Nucleus accumbens (tissue), 56 donors: Measurements from ENCODE around the gene SLC26A6.

Experiments used
- DNase-seq, 56 donors: peaks; one replicate each; lab custom pipeline; 2025; lab: John Stamatoyannopoulos, UW

The SLC26A6 gene

DNA sequence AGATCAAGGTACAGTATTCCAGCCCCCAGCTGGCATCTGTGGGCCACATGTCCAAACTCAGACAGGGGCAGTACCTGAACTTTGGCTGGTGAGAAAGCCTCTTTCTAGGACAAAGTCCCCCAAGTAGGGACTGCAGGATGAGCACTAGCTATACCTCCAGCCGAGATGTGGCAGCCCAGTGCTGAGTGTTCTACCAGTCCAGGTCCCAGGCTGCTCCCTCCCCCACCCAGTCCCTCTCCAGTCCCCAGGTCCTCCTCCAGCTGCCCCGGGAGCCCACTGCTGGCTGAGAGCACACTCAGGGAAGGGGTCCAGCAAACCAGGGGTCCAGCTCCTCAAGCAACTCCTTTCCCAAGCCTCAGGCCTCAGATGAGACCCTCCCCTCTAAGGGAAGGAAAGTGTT, 1.5 kb downstream of the SLC26A6 start:
- no peak for DNase-seq

DNA sequence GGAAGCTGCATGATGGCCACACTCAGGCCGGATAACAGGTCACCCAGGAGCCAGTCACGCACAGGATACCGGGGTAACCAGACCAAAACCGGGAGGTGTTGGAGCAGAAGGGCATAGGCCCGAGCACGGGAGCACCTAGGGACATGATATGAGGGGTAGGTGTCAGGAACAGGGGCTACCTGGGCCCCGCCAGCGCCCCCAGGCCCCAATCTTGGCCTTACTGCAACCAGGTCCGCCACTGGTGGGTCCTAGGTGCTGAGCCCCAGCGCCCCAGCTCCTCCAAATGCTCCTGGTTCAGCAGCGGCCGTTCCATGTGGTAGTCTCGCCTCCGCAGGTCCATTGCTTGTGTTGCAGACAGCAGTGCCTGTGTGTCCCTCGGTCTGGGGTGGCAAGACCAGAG, 2.0 kb downstream of the SLC26A6 start:
- DNase-seq = no peak

DNA sequence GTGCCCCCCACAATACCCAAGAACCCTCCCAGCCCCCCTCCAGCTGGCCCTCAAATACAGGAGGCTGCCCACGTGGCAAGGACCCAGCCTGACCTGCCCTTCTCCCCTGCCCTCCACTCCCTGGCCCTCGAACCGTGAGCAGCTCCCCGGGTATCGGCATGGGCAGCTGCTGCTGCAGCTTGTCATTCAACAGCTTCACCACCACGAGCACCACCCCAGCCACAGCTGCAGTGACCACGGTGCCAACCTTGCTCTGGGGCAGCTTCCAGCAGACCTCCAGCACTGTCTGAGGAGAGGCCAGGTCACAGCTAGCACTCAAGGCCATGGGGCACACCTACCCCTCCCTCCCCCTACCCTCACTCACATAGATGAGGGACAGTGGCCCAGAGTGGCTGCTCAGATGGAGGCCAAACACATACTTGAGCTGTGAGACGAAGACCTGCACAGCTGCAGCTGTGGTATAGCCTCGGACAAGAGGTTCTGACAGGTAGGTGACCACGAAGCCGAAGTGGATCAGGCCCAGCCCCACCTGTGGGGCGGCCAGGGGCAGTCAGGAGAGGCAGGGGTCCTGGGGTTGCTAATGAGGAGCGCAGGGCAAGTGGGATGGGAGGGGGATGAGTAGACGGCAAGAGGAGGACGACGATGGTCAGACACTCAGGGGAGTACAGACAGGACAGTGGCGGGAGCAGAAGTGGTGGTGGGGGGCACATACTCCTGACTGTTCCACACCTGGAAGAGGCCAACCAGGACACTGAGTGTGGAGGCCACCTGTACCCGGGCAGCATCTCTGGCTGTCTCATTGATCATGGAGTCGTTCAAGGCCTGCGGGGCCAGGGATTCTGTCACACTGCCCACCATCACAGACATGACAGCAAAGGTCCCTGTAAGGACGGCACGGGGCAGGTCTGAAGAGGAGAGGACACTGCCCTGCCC, 3.5 kb downstream of the SLC26A6 start:
- no peak for DNase-seq

DNA sequence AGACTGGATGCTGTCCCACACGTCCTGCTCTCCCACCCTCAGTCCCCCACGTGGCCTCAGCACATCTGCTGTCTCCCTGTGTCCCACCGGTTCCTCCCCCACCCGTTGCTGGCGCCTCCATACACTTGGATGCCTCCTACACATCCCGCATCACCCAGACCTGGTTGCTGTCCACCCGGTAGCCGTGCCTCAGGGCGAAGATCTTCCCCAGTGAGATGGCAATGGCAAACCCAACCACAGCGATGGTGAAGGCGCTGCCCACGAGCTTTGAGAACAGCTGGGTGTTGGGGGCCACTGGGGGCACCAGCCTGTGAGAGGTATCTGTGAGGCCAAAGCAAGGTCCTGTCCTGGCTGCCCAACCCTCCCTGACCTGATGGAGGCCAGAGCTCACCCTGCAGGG, 4.4 kb downstream of the SLC26A6 start:
- DNase-seq = no peak

DNA sequence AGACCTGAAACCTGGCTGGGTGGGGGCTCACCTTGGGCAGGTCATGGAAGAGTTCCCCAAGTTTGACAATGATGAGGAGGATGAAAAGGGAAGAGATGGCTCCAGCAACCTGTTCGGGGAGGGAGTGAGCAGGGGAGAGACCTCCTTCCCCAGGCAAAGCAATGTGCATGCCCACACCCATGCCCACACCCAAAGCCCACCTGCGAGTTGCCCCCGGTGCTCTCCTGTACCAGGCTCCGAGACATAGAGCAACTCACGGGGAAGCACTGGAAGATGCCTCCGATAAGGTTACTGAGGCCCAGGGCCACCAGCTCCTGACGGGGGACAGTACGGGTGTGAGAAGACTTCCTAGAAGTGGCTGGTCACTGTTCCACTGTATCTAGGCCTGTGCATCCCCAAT, 4.9 kb downstream of the SLC26A6 start:
- DNase-seq = no peak

DNA sequence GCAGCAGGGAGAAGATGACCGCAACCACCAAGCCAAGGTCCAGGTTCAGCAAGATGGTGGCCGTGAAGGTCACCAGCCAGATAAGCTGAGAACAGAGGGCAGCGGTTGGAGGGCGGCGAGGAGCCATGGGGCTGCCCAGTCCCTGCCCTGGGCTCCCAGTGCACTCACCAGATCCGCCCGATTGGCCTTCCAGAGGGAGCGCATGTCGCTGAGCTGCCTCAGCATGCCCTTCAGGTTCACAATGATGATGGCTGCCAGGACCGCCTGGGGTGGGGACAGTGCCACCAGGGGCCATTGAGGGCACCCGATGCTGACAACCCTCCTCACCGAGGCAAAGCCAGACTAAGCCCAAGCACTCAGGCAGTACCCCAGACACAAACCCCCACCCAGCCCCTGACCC, 5.4 kb downstream of the SLC26A6 start:
- DNase-seq = no peak

DNA sequence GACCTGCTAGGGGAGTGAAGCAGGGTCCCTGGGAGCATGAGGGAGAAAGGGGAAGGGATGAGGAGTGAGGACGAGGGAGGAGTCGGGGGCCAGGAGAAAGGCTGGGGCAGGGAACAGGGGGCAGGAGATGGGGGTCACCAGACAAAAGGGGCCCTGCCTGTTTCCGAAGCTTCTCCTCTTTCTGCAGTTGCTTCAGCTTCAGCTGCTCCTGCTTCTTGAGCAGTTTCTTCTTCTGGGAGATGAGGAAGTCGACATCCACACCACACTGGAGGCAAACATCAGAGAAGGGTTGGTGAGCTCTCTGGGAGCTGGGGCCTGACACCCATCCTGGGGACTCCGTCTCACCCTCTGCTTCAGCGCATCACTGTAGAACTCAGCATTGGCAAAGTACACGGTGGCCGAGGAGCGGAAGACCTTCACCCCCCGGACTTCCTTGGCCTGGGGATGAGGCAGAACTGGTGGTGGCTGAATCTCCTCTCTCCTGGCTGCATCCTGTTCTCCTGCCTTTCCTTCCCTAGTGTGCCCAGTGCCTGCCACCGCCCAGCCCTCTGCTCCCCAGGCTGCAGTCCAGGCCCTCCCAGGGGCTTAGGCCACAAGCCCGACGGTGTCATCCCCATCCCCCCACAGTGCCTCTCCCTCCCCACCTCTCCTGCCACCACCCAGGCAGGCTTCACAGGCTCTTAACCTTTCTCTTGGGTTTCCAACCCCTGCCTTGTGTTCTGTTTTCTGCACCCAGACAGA, 6.8 kb downstream of the SLC26A6 start:
- DNase-seq = no peak

DNA sequence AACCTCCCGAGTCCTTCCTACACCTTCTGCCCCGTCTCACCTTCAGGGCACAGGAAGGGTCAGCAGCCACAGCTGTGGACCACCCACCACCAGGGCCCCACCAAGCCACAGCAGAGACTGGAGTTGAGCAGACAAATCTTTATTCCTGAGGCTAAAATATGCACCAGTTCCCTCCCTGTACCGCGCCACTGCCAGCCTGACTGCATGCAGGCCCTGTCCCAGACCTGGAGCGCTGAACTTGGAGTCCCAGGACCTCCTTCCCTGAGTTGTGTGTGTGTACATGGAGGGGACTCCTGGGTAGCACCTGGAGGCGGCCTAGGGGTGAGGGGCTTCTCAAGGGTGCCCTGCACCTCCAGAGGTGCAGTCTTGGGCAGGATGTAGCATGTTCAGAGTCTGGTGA, 9.7 kb downstream of the SLC26A6 start:
- no peak for DNase-seq

DNA sequence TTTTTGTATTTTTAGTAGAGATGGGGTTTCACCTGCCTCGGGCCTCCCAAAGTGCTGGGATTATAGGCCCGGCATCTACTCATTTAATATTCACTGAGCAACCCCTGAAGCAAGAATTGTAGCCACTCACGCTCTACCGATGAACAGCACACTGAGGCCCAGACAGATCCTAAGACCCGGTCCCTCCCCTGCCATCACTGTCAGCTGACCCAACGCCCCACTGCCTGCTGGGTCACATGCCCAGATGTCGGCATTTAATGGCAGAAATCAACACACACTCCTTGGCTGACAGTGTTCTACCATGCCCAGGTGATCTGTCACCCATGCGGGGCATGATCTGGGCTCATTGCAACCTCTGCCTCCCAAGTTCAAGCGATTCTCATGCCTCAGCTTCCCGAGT, 10.5 kb downstream of the SLC26A6 start:
- no peak for DNase-seq

DNA sequence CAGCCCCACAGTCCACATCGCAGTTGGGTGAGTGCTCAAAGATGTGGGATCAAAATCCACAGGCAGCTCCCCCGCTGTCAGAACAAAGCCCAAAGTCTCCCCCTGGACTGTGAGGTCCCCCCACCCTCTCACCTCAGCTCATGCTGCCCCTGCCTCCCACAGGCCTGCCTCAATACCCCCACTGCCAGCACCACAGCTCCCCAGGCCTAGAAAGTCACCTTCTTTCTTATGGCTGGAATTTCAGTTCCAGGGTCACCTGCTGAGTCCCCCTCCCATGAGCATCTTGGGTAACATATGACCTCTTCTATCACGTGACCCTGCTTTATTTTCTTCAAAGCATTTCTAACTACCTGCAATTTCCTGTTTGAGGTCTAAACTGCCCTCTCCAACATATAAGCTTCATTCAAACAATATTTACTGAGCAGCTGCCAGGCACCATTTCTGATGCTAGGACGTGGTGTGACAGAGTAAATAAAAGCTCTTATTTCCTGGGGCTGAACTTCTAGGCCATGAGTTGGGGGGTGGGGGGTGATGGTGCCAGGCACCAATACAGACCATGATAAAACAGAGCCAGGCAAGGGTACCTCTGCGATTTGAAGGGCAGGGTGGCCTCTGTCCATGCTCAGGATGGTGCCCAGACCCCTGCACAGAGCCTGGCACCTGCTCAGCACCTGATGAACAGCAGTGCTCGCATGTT, 11.3 kb downstream of the SLC26A6 start:
- DNase-seq = no peak

DNA sequence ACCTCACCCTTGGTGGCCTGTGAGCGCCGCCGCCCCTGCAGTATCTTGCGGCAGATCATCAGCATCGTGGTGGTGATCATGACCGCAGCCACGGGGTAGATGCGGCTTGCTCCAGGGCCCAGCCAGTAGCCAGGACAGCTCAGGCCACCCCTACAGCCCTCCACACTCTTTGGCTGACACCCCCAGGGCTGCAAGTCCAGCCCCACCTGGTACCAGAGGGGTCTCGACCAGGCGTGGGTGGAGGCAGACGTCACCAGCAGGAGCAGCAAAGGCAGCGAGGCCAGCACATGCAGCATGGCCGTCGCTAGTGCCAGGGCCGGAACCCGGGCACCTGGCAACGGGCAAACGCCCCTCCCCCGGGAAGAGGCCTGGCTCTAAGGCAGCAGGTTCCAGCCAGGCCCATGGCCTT, 13.8 kb downstream of the SLC26A6 start, which contains the start of gene TMEM89:
TMEM89 (minus strand) TSS at position 309 of the 409 bp plus-strand sequence; CDS start at position 296, 13 bp downstream.
- no peak for DNase-seq

DNA sequence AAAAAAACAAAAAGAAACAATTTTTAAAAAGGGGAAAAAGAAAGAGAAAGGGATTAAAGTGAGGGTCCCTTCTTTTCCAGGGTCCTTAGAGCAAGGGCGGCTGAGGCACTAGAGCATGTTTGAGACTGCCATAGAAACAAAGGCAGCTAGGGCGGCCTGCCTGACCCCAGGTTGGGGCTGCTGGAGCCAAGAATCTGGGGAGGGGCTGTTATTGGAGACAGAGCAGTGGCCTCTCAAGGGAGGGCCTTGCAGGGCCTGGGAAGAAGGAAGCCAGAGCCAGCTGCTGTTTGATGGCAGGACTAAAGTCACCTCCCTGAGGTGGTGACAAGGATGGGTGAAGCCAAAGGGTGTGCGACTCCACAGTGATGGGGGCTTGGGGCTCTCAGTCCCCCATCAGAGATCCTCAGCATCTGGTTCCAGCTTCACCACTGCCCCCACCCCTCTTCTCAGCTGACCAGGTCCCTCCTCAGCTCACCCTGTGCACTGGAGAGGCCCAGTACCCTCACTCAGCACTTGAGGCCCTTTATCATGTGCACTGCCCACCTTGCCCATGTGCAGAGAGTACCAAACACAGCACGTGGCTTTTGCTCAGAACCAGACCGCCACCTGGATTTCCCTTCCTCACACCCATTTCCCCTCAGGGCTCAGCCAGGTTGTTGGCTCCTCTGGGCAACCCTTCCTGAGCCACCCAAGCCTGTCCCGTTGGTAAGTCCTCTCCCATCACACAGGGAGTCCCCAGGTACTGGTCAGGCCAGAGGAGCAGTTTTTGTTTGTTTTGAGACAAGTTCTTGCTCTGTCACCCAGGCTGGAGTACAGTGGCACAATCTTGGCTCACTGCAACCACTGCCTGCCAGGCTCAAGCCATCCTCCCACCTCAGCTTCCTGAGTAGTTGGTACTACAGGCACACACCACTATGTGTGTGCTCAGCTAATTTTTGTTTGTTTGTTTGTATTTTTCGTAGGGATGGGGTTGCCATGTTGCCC, 15.4 kb downstream of the SLC26A6 start:
- DNase-seq = no peak

DNA sequence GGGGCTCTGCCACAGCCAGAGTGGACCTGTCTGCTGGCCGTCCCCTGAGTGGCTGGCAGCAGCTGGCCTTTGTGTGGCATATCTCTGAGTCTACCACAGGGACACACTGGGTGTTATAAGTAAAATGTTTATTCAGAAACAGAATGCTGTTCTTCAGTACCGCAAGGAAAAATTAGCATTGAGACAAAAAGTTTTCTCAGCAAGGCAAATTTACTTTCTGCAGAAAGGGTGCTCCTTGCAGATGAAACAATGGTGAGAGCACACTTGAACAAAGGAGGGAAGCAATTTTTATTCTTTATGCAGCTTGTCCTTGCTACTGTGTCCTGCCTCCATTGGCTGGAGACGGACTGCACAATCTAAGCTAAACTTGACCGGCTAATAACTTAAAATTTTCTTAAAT, 17.7 kb downstream of the SLC26A6 start:
- DNase-seq = no peak

DNA sequence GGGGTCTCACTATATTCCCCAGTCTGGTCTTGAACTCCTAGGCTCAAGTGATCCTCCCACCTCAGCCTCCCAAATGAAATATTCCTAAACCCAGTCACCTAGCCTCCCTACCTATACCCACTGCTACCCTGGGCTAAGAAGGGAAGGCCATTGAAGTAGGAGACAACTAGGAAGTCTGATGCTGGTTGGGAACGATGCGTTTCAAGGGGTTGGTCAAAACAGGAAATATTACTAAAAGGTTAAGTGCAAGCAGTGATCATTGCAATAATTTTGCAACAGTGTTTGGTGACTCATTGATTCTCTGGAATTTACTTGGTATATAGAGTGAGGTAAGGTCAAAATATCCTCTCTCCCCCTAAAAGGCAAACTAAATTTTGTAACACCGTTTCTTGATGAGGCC, 21.2 kb downstream of the SLC26A6 start:
- no peak for DNase-seq

DNA sequence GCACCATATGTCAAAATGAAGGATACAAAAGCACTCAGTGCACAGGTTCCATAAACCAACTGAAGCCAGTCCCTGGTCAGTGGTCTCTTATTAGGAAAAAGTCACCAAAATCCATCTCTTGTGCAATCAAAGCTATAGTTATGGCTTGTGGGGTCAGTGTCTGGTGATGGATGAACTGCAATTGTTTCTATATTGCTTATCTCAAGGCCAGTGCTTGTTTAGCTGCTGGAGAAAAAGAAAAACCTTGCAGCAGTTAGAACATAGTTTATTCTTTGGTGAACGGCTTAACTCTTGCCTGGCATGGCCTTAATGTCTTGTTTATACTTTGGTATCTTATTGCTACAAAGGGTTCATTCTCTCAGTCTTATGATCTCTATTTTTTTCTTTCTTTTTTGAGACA, 23.0 kb downstream of the SLC26A6 start:
- no peak for DNase-seq

DNA sequence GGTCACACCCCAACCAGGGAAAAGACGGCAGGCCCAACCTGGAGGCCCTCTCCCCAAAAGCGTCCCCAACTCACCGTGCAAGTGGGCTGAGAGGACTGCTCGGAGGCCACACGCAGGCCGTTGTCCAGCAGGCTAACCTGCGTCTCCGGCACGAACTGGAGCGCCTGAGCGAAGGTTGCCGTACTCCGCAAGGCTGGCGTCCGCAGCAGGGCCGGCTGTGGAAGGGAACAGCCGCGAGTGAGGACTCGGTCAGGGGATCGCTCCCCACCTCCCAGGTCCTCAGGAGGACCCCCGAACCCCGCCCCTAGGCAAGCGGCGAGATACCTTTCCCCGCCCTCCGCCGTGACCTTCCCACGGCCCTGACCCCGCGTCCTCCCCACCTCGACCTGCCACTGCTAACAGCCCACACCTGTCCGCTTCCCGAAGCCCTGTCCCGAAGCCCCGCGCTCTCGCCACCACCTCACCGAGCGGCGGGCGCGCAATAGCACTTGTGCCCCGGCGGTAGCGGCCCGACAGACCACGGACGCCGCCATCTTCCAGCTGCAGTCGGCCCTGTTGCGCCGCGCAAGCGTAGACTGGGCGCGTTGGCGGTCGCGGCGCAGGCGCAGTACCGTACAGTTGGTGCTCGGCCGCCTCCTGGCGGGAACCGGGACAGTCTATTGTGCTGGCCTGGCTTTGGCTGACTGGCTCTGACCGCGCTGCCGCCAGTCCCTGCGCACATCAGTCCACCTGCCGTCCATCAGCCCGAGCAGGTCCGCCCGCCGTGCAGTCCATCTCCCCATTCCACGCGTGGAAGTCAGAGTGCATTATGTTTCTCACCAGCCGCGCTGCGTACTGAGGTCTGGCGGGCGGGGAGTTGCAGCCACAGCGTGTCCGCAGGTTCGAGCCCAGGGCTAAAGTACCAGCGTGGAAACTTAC, 25.9 kb downstream of the SLC26A6 start, which contains the start of gene UQCRC1:
UQCRC1 (minus strand) TSS at position 559 of the 918 bp plus-strand sequence; CDS start at position 533, 26 bp downstream.
- peak in 55 of 56 donors; percentile 15 to 93 (median 84) for DNase-seq

DNA sequence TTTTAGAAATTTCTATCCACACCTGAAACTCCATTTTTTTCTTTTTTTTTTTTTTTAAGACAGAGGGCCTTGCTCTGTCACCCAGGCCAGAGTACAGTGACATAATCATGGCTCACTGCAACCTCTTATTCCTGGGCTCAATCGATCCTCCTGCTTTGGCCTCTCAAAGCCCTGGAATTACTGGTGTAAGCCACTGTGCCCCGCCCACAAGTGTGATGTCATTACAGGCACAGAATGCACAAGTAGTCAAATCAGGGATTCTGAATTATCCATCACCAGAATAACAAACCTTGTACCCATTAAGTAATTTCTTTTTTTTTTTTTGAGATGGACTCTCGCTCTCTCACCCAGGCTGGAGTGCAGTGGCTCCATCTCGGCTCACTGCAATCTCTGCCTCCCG, 27.7 kb downstream of the SLC26A6 start:
- DNase-seq = no peak

DNA sequence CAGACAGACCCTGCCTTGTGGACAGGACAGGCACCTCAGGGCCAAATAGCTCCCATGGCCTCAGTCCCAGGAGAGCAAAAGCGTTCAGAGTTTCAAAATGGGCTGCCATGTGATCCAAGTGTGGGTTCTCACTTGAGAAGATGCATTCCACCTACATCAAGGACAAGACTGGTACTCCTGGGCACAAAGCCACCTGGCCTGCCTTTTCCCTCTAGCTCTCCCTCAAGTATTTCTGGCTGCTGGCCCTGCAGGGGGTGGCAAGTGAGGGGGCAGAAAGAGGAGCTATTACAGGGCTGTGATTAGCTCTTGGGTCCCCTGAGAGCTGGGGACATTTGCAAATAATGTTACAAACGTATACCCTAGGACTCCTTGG, 33.7 kb downstream of the SLC26A6 start:
- DNase-seq = no peak
